ENCODE data around the gene FBXL14.

Gene FBXL14

GRCh38 chr12:1517734-1518525 is 76.5 kb downstream of the FBXL14 start:
- DNase-seq = no peak

GRCh38 chr12:1517007-1517406 is 77.4 kb downstream of the FBXL14 start:
- DNase-seq = no peak

Data from nucleus accumbens (tissue), 56 donors.